Thyroid gland (tissue), 4 donors: ENCODE data around the gene KRTAP9-1.

Experiments
- POLR2A ChIP-seq, 2 donors: fragments of 450-650 bp; IDR thresholded peaks; one replicate each; pipeline ENCODE4 v1.6.1; 2017; ENCODE audit warnings: antibody characterized with exemption in 2 of 2, mild to moderate bottlenecking in 2 of 2, moderate library complexity in 1 of 2
- TF ChIP-seq, protein P1 (sequence below), 6 experiments: fragments of 200-600 bp in 3 of 6; fragments of 450-650 bp in 3 of 6; sonication (generic) in 3 of 6; IDR thresholded peaks; one replicate each; pipeline ENCODE4 v1.5.1; 2016 to 2019; ENCODE audit warnings: antibody characterized with exemption in 6 of 6, mild to moderate bottlenecking in 2 of 6, inconsistent platforms in 1 of 6, moderate library complexity in 1 of 6

- TF ChIP-seq, protein P1, sequence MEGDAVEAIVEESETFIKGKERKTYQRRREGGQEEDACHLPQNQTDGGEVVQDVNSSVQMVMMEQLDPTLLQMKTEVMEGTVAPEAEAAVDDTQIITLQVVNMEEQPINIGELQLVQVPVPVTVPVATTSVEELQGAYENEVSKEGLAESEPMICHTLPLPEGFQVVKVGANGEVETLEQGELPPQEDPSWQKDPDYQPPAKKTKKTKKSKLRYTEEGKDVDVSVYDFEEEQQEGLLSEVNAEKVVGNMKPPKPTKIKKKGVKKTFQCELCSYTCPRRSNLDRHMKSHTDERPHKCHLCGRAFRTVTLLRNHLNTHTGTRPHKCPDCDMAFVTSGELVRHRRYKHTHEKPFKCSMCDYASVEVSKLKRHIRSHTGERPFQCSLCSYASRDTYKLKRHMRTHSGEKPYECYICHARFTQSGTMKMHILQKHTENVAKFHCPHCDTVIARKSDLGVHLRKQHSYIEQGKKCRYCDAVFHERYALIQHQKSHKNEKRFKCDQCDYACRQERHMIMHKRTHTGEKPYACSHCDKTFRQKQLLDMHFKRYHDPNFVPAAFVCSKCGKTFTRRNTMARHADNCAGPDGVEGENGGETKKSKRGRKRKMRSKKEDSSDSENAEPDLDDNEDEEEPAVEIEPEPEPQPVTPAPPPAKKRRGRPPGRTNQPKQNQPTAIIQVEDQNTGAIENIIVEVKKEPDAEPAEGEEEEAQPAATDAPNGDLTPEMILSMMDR (IDR thresholded peaks at IDR 0.05), result no peak
- TF ChIP-seq POLR2A (IDR thresholded peaks at IDR 0.05), result no peak
These were observed 34.1 kb downstream of the KRTAP9-1 start for GRCh38 chr17:41223821-41224220.
